Bone marrow (tissue), 2 donors: ENCODE data around the gene EVL.

Experiments
- DNase-seq, 2 donors: peaks; one replicate each; lab custom pipeline; 2025; lab: John Stamatoyannopoulos, UW

EVL gene

GRCh38 chr14:100110816-100111215, 45.6 kb downstream of the EVL start:
- no peak for DNase-seq

GRCh38 chr14:100111931-100112704, 46.9 kb downstream of the EVL start:
- no peak for DNase-seq

- no peak for DNase-seq
Measured at GRCh38 chr14:100114109-100114765, 49.0 kb downstream of the EVL start.

- no peak for DNase-seq
Measured at GRCh38 chr14:100115236-100115635, 50.0 kb downstream of the EVL start.

- no peak for DNase-seq
Measured at GRCh38 chr14:100115726-100116125, 50.5 kb downstream of the EVL start.

- no peak for DNase-seq
Measured at GRCh38 chr14:100116134-100116533, 50.9 kb downstream of the EVL start.

GRCh38 chr14:100117026-100117425, 51.8 kb downstream of the EVL start:
- no peak for DNase-seq

- DNase-seq = no peak
Measured at GRCh38 chr14:100117633-100118395, 52.6 kb downstream of the EVL start.

GRCh38 chr14:100118396-100119011, 53.3 kb downstream of the EVL start:
- no peak for DNase-seq

GRCh38 chr14:100119251-100119650, 54.0 kb downstream of the EVL start:
- no peak for DNase-seq

- DNase-seq = no peak
Measured at GRCh38 chr14:100120522-100121269, 55.5 kb downstream of the EVL start.

- no peak for DNase-seq
Measured at GRCh38 chr14:100121643-100122480, 56.6 kb downstream of the EVL start.

- no peak for DNase-seq
Measured at GRCh38 chr14:100122481-100123223, 57.4 kb downstream of the EVL start.

GRCh38 chr14:100123618-100124017, 58.4 kb downstream of the EVL start:
- DNase-seq = no peak

- no peak for DNase-seq
Measured at GRCh38 chr14:100124551-100125088, 59.4 kb downstream of the EVL start.

- DNase-seq = no peak
Measured at GRCh38 chr14:100126401-100126800, 61.2 kb downstream of the EVL start.

- no peak for DNase-seq
Measured at GRCh38 chr14:100127853-100128455, 62.7 kb downstream of the EVL start.

- no peak for DNase-seq
Measured at GRCh38 chr14:100128688-100129087, 63.5 kb downstream of the EVL start.

- DNase-seq = no peak
Measured at GRCh38 chr14:100129161-100129589, 64.0 kb downstream of the EVL start.
